ENCODE results near the gene TMEM132C. TPM values are rescaled to one million over a fixed set of nuclear protein-coding genes. Genes with fewer than 3 reads are reported as not detected.

Gene TMEM132C
- total and polyA plus RNA-seq, 2 of the 4 experiments (the other 2 are of a cell fraction) = not detected

DNA sequence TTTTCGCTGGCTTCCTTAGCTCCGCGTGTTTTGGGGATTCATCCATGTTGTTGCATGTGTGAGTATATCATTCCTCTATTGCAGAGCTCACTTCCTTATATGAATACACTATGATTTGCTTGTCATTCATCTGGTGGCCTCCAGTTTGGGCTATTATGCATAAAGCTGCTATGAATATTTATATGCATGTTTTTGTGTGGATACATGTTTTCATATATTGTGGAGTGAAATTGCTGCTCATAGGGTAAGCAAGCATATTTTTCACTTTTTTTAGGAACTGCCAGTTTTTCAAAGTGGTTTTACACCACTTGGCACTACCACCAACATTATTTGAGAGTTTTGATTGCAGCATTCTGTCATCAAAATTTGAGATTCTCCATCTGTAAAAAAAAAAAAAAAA lies 190.0 kb downstream of the TMEM132C start:
- DNase-seq = no peak
- Histone ChIP-seq H2BK5ac (ENCODE audit: low read depth, low read length, poor library complexity, severe bottlenecking) (no peak overlapping the region), H3K56ac (ENCODE audit: extremely low read depth, insufficient read depth, low read length) (no peak overlapping the region), H3K4ac (ENCODE audit: low read depth, low read length) (no peak overlapping the region), H3K27ac (ENCODE audit: insufficient read depth, low read length) (no peak overlapping the region), H2BK15ac (ENCODE audit: low read depth, low read length) (no peak overlapping the region), H4K91ac (ENCODE audit: insufficient read depth, low read depth, low read length) (no peak overlapping the region), H4K20me1 (ENCODE audit: insufficient read depth, low read length) (no peaks in the 10 kb centered on the region), H3K79me1 (ENCODE audit: low read depth in 1 of 2, low read length in 2 of 2) (no peaks in the 10 kb centered on the region), H3K4me3 (ENCODE audit: insufficient read depth, low read depth, low read length) (no peak overlapping the region), H2AFZ (replicated peaks; ENCODE audit: low read length, poor library complexity) (no peak overlapping the region), H4K5ac (ENCODE audit: low read depth, low read length) (no peak overlapping the region), H3K18ac (ENCODE audit: low read depth, low read length) (no peak overlapping the region), H3K4me2 (ENCODE audit: low read depth, low read length) (no peak overlapping the region), H4K8ac (ENCODE audit: low read depth in 2 of 2, low read length in 2 of 2) (no peak overlapping the region), H2BK120ac (ENCODE audit: low read depth, low read length) (no peak overlapping the region), H3K9me3 (ENCODE audit: control insufficient read depth, insufficient read depth, low read length) (peaks cover 36% of the 10 kb centered on the region), H2AK5ac (ENCODE audit: low read depth, low read length) (no peak overlapping the region), H2AK9ac (replicated peaks; ENCODE audit: low read depth, low read length, poor library complexity) (no peak overlapping the region), H3K9ac (ENCODE audit: low read depth, low read length) (no peak overlapping the region), H3K9me1 (ENCODE audit: insufficient read depth, low read length) (no peaks in the 10 kb centered on the region), H3K23ac (ENCODE audit: low read depth, low read length) (no peak overlapping the region), H3K4me1 (ENCODE audit: control insufficient read depth, insufficient read depth, low read length) (no peaks in the 10 kb centered on the region), H3K27me3 (ENCODE audit: control insufficient read depth, insufficient read depth, low read length) (no peaks in the 10 kb centered on the region), H2BK20ac (ENCODE audit: low read depth, low read length) (no peak overlapping the region), H3K36me3 (ENCODE audit: control insufficient read depth, insufficient read depth, low read length) (no peaks in the 10 kb centered on the region), H3K14ac (replicated peaks; ENCODE audit: low read depth, low read length) (no peak overlapping the region)
- TF ChIP-seq BHLHE40 (IDR thresholded peaks at IDR 0.05; ENCODE audit: low read depth, low read length) = no peak
- TF ChIP-seq MAZ (IDR thresholded peaks at IDR 0.05; ENCODE audit: borderline replicate concordance, low read depth, low read length) = no peak
- no peak for ATAC-seq (ENCODE audit: low read depth)
- CTCF ChIA-PET = no interaction called here
- dilution Hi-C loops (cut with HindIII; ENCODE audit: low sequenced_read_pairs, unreplicated experiment) = no loop called here
- no CpG with 5 or more reads among the region's 3 CpGs for WGBS, 2 experiments (ENCODE audit: extremely low coverage in 2 of 2, insufficient read length in 1 of 2)
- in situ Hi-C loops (cut with MboI; ENCODE audit: low sequenced_read_pairs) = no loop called here
- intact Hi-C loops (cut with micrococcal nuclease) = no loop called here
- BruUV-seq (replicated peaks) = no TSS peak
- POLR2A ChIA-PET (ENCODE audit: unreplicated experiment) = no interaction called here

Measured in IMR-90 (cell line).